ENCODE measurements around the gene RERE.

RERE gene

DNA sequence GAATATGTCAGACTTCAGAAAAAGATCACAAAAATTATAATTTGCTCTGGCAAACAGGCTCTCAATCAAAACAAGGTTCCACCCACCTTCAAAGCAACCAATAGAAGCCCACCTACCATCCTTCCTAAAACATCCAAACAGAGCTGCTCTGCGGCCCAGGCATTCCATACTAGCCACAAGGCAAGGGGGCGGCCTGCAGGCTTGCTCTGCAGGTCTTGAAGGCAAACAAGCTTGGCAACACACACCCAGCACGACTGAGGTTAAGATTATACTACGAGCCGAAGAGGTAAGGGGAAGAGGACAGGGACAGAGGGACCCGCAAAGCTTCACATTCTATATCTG, 292.3 kb downstream of the RERE start:
- peaks cover 84% of the 10 kb centered on the region for H3F3A ChIP-seq (ENCODE audit: insufficient read depth)
- no peak overlapping the region for H2AFZ ChIP-seq (ENCODE audit: low read depth, low read length, severe bottlenecking)
- no peaks in the 10 kb centered on the region for H3K27me3 ChIP-seq (ENCODE audit: low read length)
- no peaks in the 10 kb centered on the region for H4K20me1 ChIP-seq (ENCODE audit: low read depth, low read length)
- H3K9me2 ChIP-seq (replicated peaks; ENCODE audit: insufficient read depth, low read length) = no peaks in the 10 kb centered on the region
- peak overlapping the region; percentile 97 for H3K4me2 ChIP-seq (ENCODE audit: low read depth, low read length, poor library complexity, severe bottlenecking)
- H3K36me3 ChIP-seq (ENCODE audit: low read length) = no peaks in the 10 kb centered on the region
- peaks cover 58% of the 10 kb centered on the region for H3K79me2 ChIP-seq (ENCODE audit: insufficient read depth, low read length)
- no peaks in the 10 kb centered on the region for H3K9me3 ChIP-seq (ENCODE audit: insufficient read depth, low read length)
- peak overlapping the region; percentile 96 for H3K27ac ChIP-seq (ENCODE audit: low read depth, low read length)
- peak overlapping the region; percentile 77 for H3K9ac ChIP-seq (ENCODE audit: low read length)
- no peak for TF ChIP-seq EZH2phosphoT487 (conservative IDR thresholded peaks at IDR 0.05; ENCODE audit: low read length)
- peak overlapping the region; percentile 60 for H3K4me3 ChIP-seq (ENCODE audit: insufficient read depth, low read length, poor library complexity, severe bottlenecking)

GRCh38 chr1:8524627-8525157, 292.7 kb downstream of the RERE start:
- Histone ChIP-seq H3K9ac (ENCODE audit: low read length) (peak overlapping the region; percentile 77), H3K27ac (ENCODE audit: low read depth, low read length) (peak overlapping the region; percentile 96), H3K4me3 (ENCODE audit: insufficient read depth, low read length, poor library complexity, severe bottlenecking) (peak overlapping the region; percentile 60), H3K9me2 (replicated peaks; ENCODE audit: insufficient read depth, low read length) (no peaks in the 10 kb centered on the region), H3K27me3 (ENCODE audit: low read length) (no peaks in the 10 kb centered on the region), H2AFZ (ENCODE audit: low read depth, low read length, severe bottlenecking) (no peak overlapping the region), H4K20me1 (ENCODE audit: low read depth, low read length) (no peaks in the 10 kb centered on the region), H3K36me3 (ENCODE audit: low read length) (no peaks in the 10 kb centered on the region), H3K9me3 (ENCODE audit: insufficient read depth, low read length) (no peaks in the 10 kb centered on the region), H3F3A (ENCODE audit: insufficient read depth) (peaks cover 84% of the 10 kb centered on the region), H3K4me2 (ENCODE audit: low read depth, low read length, poor library complexity, severe bottlenecking) (peak overlapping the region; percentile 97), H3K79me2 (ENCODE audit: insufficient read depth, low read length) (peaks cover 63% of the 10 kb centered on the region)
- TF ChIP-seq, protein P1, sequence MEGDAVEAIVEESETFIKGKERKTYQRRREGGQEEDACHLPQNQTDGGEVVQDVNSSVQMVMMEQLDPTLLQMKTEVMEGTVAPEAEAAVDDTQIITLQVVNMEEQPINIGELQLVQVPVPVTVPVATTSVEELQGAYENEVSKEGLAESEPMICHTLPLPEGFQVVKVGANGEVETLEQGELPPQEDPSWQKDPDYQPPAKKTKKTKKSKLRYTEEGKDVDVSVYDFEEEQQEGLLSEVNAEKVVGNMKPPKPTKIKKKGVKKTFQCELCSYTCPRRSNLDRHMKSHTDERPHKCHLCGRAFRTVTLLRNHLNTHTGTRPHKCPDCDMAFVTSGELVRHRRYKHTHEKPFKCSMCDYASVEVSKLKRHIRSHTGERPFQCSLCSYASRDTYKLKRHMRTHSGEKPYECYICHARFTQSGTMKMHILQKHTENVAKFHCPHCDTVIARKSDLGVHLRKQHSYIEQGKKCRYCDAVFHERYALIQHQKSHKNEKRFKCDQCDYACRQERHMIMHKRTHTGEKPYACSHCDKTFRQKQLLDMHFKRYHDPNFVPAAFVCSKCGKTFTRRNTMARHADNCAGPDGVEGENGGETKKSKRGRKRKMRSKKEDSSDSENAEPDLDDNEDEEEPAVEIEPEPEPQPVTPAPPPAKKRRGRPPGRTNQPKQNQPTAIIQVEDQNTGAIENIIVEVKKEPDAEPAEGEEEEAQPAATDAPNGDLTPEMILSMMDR (IDR thresholded peaks at IDR 0.05; ENCODE audit: insufficient read depth, low read length, poor library complexity, severe bottlenecking) = no peak
- TF ChIP-seq EZH2phosphoT487 (conservative IDR thresholded peaks at IDR 0.05; ENCODE audit: low read length) = no peak

GRCh38 chr1:8523666-8524206, 293.7 kb downstream of the RERE start:
- H3K4me3 ChIP-seq (ENCODE audit: insufficient read depth, low read length, poor library complexity, severe bottlenecking) = peak overlapping the region; percentile 60
- H2AFZ ChIP-seq (ENCODE audit: low read depth, low read length, severe bottlenecking) = no peak overlapping the region
- H3K9ac ChIP-seq (ENCODE audit: low read length) = peak overlapping the region; percentile 77
- no peaks in the 10 kb centered on the region for H4K20me1 ChIP-seq (ENCODE audit: low read depth, low read length)
- H3K27me3 ChIP-seq (ENCODE audit: low read length) = no peaks in the 10 kb centered on the region
- H3K9me2 ChIP-seq (replicated peaks; ENCODE audit: insufficient read depth, low read length) = no peaks in the 10 kb centered on the region
- peak overlapping the region; percentile 97 for H3K4me2 ChIP-seq (ENCODE audit: low read depth, low read length, poor library complexity, severe bottlenecking)
- peaks cover 87% of the 10 kb centered on the region for H3F3A ChIP-seq (ENCODE audit: insufficient read depth)
- H3K9me3 ChIP-seq (ENCODE audit: insufficient read depth, low read length) = no peaks in the 10 kb centered on the region
- TF ChIP-seq, protein P1 (IDR thresholded peaks at IDR 0.05; ENCODE audit: insufficient read depth, low read length, poor library complexity, severe bottlenecking) = no peak
- peaks cover 72% of the 10 kb centered on the region for H3K79me2 ChIP-seq (ENCODE audit: insufficient read depth, low read length)
- H3K27ac ChIP-seq (ENCODE audit: low read depth, low read length) = peak overlapping the region; percentile 96
- no peaks in the 10 kb centered on the region for H3K36me3 ChIP-seq (ENCODE audit: low read length)

DNA sequence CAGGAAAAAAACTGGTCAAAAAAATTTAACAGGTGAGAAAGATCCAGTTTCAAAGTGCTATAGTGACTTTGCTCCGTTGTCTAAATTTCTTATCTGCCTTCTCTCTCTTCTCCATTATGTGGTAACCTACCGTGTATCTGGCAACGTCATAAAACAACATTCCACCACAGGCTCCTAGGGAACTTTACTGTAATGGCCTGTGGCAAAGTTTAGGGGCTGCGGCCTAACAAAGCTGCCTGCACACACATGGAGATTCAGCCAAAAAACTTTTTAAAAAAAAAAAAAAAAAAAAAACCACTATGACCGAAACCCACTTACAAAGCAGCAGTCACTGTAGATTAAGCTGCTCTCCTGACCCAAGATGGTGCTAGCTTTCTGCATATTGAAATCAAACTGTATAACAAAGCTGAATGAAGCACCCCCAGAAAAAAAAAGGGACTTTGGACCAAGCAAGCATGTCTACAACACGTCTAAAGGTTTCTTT, 296.9 kb downstream of the RERE start:
- peak overlapping the region; percentile 97 for H3K4me2 ChIP-seq (ENCODE audit: low read depth, low read length, poor library complexity, severe bottlenecking)
- H3K36me3 ChIP-seq (ENCODE audit: low read length) = no peaks in the 10 kb centered on the region
- no peaks in the 10 kb centered on the region for H3K9me2 ChIP-seq (replicated peaks; ENCODE audit: insufficient read depth, low read length)
- H4K20me1 ChIP-seq (ENCODE audit: low read depth, low read length) = no peaks in the 10 kb centered on the region
- peaks cover 95% of the 10 kb centered on the region for H3F3A ChIP-seq (ENCODE audit: insufficient read depth)
- no peaks in the 10 kb centered on the region for H3K9me3 ChIP-seq (ENCODE audit: insufficient read depth, low read length)
- TF ChIP-seq, protein P1 (IDR thresholded peaks at IDR 0.05; ENCODE audit: insufficient read depth, low read length, poor library complexity, severe bottlenecking) = no peak
- no peak for TF ChIP-seq EZH2phosphoT487 (conservative IDR thresholded peaks at IDR 0.05; ENCODE audit: low read length)
- H3K79me2 ChIP-seq (ENCODE audit: insufficient read depth, low read length) = peaks cover 92% of the 10 kb centered on the region
- H3K9ac ChIP-seq (ENCODE audit: low read length) = peak overlapping the region; percentile 57
- H3K4me3 ChIP-seq (ENCODE audit: insufficient read depth, low read length, poor library complexity, severe bottlenecking) = peak overlapping the region; percentile 33
- H2AFZ ChIP-seq (ENCODE audit: low read depth, low read length, severe bottlenecking) = no peak overlapping the region
- peak overlapping the region; percentile 96 for H3K27ac ChIP-seq (ENCODE audit: low read depth, low read length)
- H3K27me3 ChIP-seq (ENCODE audit: low read length) = no peaks in the 10 kb centered on the region

All from SU-DHL-6 (cell line).